NCI-H226 (cell line): ENCODE measurements around the gene VIT.
A peak's percentile ranks its signal among the peaks of the same experiment; 100 is the strongest.

Experiments used
- DNase-seq: peaks from one replicate; pipeline ENCODE4 v3.0.0-alpha.2; 2015

The VIT gene, protein sequence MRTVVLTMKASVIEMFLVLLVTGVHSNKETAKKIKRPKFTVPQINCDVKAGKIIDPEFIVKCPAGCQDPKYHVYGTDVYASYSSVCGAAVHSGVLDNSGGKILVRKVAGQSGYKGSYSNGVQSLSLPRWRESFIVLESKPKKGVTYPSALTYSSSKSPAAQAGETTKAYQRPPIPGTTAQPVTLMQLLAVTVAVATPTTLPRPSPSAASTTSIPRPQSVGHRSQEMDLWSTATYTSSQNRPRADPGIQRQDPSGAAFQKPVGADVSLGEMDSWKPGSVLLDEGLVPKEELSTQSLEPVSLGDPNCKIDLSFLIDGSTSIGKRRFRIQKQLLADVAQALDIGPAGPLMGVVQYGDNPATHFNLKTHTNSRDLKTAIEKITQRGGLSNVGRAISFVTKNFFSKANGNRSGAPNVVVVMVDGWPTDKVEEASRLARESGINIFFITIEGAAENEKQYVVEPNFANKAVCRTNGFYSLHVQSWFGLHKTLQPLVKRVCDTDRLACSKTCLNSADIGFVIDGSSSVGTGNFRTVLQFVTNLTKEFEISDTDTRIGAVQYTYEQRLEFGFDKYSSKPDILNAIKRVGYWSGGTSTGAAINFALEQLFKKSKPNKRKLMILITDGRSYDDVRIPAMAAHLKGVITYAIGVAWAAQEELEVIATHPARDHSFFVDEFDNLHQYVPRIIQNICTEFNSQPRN

DNA sequence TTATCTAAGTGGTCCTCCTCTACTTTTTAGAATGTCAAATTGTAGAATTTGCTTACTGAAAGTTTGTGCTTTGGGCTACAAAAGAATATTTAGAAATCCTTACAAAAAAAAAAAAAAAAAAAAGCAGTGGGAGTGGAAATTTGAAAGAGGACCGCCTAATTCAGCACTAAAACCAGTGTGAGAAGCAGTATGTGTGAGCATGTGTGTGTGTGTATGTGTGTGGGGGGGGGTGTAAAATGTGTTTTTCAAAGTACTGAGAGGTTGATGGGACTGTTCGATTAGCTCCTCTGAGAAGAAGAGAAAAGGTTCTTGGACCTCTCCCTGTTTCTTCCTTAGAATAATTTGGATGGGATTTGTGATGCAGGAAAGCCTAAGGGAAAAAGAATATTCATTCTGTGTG is at the start of gene VIT:
TSS of gene VIT (plus strand) at position 175 of the 400 bp plus-strand sequence. CDS start 19,664 bp downstream, outside the sequence.
- no peak for DNase-seq

DNA sequence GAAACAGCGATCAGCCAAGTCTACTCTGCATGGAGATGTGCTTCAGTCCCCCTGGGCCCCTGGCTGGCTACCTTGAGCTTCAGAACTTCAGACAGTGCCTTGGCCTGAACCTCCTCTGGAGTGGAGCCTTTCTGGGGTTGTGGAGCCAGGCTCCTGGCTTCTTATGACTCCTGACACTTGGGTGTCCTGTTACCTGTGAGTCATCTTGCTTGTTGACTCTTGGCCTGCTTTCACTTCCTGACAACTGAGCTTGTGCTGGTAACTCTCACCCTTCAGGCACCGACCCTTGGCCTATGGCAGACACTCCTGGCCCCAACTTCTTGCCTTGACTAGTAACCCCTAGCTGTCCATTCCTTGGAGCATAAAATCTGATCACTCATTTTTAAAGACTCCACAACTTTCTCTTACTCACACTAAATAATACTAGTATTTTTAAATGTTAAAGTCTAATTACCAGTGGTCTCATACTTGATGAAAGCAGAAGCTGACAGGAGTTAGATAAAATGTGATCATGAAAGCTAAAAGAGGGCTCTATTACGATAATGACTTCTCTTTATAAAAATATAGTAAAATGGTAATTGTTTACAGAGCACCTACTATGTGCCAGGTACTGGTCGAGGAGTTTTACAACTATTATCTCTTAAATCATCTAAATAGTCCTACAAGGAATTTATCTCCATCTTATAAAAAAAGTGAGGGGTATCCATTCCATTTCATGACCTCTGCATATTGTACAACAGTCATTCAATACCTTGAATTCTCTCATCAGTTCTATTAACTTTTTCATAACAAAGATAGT is 46.3 kb upstream of the VIT start:
- DNase-seq, result peak; percentile 65

DNA sequence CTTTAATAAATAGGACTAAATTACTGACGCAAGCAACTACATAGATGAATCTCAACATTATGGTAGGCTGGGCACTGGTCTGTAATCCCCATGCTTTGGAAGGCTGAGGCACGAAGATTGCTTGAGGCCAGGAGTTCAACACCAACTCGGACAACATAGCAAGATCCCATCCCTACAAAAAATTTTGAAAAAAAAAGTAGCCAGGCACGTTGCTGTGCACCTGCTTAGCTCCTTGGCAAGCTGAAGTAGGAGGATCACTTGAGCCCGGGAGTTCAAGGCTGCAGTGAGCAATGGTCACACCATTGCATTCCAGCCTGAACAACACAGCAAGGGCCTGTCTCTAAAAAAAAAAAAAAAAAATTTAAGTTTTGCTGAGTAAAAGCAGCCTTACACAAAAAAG is 43.4 kb upstream of the VIT start:
- DNase-seq, result no peak

DNA sequence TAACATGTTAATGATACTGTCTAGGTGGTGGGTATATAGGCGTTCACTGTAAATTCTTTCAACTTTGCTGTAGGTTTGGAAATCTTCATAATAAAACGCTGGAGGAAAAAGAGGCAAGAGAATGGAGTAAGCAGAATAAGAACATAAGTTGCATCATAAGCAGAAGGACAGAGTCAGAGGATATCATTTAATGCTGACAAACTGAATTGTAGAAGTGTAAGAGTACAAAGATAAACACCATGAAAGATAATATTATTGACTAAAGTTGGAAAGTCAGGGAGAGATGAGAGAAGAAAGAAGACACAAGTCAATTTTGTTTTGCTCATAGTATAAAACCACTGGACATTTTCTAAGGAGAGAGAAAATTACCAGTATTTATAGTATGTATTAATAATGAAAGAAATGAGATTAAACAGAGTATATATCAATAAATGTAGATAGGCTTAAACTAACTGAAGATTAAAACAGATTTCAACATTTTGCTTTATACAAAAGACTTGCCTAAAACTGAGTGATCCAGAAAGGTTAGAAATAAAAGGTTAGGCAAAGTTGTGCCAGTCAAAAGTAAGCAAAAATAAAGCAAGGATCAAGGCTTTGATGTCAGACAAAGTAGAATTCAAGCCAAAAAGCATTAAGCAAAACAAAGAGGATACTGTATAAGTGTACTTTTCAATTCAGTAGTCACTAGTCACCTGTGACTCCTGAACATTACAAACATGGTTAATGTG is 42.4 kb upstream of the VIT start:
- no peak for DNase-seq

DNA sequence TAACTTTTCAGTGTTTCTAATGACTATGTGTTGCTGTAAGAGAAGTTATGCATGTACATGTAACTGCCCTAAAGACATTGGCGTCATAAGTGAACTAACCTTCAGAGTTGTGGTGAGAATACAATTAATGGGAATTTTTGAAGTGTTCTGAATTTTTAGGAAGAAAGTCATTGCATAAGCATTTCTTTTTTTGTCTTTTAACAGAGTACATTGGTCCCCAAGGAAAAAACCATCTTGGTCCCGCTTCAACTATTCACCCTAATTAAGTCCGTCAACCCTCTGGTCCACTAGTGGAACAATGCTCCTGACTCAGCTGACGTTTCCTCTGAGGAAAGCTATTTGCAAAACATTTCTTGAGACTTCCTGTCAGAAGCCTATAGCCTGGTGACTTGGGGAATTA is 41.1 kb upstream of the VIT start:
- DNase-seq, result no peak

DNA sequence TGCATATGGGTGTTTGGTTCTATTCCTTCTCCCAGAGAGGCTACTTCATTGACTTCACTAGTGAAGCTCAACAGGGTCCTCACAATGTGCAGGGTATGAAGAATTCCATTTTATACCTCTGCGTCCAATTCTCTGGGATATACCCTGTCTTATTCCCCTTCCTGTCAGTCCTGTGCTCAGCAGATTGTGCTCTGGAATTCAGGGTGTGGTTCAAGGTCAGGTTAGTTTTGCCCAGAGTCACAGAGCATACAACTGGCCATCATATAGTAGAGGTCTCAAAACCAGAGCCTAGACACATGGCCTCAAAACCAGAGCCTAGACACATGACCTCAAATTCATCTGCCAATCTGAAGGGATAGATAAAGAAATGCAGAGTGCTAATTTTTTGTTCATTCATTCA is 38.8 kb upstream of the VIT start:
- DNase-seq, result no peak

DNA sequence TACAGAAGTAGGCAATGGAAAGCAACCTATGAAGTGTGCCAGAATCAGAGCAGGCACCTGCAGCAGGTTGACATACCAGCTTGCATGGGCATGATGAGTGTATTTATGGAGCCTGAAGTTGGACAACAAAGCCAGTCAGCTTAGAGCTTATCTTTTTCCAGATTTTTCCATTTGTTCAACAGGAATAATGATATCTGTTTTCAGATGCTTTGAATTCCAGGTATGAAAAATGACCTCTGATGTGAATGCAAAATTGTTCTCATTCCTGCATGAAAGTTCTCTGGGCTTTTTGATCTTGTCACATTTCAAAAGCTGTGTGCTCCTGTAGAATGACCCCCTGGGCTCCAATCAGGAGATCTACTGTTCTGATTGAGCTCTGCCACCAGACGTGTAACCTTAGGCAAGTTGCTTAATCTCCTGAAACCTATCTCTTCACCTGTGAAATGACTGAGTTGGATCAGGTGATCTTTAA is 38.2 kb upstream of the VIT start:
- DNase-seq, result peak; percentile 13

DNA sequence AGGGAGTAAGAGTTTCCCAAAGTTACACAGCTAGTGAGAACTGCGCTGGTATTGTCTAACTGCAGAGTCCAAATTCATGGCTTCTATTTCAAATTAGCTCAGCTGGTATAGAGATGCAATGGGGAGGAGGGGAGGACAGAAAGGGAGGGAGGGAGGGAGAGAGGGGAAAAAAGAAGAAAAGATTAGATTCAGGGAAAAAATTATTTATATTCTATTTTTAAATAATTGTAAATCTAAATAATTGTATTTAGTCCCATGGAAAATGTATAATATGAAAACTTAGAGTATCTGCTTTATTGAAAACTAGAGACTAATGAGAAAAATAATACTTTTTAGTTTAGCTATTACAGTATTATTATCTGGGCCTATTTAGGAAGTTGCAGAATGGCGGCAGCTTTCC is 37.3 kb upstream of the VIT start:
- DNase-seq, result no peak

DNA sequence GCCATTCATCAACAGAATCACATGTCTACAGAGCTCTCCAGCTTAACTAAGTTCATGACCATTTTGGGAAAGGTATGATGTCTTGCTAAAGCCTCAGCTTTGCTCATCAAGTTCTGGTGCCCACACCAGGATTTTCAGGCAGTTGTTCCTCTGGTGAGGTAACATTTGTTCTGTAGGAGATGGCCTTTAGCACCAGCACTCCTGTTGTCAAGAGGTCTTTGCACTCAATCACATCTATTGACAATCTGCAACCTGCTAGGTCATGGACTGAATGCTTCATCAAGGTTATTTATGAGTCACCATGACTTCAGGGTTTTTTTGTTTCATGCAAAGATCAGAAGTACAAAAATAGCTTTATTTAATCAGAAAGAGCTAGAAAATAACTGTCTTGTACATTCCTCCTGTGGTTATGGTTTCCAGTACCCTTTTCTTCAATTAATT is 36.6 kb upstream of the VIT start:
- DNase-seq, result no peak

DNA sequence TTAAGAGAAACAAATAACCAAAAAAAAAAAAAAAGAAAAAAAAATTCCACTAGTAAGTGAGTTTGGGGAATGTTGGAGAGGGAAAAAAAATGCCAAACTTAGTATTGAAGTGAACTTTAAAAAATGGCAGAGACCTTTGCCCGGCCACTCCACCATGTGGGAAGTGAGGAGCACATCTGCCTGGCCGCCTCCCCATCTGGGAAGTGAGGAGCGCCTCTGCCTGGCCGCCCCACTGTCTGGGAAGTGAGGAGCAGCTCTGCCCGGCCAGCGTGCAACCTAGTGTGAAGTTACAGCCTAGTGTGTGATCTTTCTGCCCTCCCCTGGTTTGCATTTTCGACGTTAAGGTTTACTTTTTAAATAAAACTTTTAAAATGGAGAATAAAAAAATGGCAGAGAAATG is 33.9 kb upstream of the VIT start:
- no peak for DNase-seq

DNA sequence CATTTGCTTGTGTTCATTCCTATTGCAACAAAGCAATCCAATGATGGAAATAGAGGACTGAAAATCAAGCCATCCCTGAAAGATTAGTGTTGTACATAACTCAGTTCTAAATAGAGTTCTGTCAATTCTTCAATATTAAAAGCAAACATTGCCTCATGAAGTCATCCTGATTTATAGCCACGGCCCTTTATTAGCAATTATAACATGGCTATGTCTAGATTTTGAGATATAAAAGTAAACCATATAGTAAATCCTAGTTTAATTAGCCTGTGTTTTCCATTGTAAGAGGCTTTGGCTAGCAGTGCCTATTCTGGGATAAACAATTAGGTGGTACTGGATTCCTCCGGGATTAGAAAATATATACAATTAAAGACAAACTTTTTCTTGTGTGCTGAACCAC is 33.2 kb upstream of the VIT start:
- no peak for DNase-seq

DNA sequence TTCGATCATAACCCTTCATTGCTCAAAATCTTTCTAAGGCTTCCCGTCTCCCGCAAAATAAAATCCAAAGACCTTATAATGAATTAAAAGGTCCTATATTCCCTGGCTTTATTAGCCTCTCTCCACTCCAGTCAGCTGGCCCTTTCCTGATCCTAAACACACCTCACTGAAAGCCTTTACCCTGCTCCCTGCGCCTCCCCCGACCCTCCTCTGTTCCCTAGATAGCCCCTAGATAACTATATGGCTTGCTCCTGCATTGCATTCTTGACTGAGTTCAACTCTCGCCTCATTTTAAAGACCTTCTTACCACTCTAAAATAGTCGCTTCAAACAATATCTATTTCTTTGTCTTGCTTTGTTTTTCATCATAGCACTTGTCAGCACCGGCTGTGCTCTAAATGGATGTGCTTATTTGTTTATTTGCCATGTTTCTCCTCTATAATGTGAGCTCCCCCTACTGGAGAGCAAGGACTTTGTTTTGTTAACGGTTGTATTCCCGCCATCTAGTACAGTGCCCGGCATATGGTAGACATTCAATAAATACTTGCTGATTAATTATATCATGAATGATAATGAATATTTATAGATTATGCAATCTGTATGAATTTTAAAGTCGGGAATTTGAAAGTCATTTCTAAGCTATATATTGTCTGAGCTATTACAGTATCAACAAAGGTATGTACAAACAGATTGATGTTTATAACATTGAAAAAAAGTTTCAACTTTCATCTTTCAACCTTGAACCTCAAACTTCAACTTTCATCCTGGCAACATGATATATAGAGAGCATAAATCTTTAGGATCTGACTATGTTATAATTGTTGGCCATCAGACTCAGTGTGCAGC is 32.4 kb upstream of the VIT start:
- peak; percentile 46 for DNase-seq

DNA sequence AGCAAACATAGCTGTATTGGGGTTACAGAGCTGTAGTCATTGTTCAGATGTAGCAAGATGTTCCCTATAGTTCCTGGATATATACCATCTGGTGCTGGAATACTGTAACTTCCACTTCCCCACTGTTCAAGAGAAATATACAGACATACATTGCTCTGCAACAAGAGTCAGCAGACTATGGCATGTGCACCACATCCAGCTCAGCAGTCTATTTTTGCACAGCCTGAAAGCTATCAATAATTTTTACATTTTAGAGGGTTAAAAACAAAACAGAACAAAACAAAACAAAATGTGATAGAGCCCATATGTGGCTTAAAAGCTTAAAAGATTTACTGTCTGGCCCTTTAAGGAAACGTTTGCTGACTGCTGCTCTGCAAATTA is 31.8 kb upstream of the VIT start:
- no peak for DNase-seq

DNA sequence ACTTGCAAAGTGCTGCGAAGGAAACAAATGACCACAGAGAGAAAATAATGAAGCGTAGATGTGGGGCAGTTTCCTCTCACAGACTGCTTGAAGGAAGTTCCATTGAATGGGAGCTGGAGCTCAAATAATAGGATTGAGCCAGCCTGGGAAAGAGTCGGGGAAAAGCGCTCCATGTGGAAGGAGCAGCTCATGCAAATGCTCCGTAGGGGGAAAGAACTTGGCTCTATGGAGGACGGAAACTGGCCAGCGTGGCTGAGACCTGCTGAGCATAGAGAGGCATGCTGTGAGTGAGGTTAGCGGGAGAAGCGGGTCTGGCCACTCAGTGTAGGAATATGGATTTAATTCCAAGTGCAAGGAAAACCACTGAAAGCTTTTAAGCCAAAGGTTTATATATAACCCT is 28.6 kb upstream of the VIT start:
- DNase-seq, result no peak

DNA sequence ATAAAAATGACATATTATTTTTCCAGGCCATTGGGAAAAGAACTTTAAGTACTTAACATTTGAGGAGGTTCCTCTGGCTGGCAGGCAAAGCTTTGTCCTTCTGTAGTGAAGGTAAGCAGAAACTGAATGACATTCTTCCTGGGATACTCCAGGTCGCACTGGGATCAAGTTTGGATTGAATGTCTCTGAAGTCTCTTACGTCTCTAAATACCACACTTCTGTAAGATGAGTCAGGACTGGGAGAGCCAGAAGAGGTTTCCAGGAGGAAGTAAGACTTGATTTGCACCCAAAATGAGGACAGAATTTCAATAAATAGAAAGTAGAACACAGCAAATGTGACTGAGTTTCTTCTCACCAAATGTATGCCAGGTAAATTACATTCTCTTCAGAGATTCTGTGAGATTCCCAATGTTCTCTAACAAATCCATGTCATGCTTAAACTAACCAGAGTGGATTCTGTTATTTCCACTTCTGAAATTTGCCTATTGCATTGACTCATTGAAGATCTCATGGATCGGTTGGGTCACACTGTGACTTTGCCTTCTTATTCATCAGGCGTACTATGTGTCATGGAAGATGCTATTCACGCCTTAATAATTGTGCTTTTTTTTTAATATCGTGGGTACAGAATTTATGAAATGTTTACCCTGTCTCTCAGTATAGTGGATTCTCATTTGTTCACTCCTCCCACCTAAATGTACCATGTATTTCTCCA is 25.5 kb upstream of the VIT start:
- peak; percentile 35 for DNase-seq

DNA sequence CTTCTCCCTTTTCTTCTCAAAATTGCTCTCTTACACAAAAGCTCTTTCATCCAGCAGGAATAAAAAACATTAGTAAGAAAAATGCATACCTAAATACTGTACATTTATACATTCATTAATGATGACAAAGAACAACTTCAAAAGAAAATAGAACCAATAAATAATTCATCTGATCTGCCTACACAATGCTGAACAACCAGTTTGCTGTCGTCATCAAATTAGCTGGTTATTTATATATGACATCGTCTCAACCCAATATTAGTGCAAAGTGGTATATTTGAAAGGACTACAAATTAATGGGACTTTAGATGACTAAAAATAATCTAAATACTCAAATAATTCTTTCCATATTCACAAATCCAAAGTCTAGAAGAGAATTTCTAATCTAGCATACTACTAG is 24.8 kb upstream of the VIT start:
- no peak for DNase-seq

DNA sequence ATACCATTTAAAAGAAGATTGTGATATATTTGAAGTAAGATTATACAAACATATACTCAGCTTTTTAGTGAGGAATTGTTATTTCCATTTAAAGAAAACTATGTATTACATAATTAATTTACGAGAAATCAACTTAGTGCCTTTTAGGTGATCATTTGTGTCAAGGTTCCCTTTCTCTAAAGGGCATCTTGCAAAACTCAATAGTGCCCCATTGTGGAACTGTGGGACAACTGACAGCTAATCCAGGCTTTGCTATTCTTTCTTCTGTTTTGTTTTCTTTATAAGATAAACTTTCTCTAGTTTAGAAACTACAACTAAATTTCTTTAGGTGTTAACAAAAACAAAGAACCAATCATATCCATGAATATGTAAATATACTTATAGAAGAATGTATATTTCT is 24.3 kb upstream of the VIT start:
- peak; percentile 11 for DNase-seq

DNA sequence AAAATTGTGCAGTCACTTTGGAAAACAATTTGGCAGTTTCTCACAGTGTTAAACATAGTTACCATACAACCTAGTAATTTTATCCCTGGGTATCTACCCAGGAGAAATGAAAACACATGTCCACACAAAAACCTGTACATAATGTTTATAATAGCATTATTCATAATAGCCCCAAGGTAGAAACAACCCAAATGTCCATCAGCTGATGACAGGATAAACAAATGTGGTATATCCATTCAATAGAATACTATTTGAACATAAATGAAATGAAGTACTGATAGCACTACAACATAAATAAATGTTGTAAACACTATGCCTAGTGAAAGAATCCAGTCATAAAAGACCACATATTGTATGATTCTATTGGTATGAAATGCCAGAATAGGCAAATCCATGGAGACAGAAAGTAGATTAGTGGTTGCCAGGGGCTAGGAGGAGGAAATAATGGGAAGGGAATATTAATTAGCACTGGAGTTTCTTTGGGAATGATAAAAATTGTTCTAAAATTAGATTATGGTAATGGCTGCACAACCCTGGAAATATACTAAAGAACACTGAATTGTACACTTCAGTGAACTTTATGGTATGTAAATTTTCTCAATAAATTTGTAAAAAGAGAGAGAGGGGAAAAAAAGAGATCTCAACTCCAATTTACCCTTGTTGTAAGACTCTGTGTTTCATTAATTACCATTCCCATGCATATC is 20.8 kb upstream of the VIT start:
- DNase-seq, result no peak

DNA sequence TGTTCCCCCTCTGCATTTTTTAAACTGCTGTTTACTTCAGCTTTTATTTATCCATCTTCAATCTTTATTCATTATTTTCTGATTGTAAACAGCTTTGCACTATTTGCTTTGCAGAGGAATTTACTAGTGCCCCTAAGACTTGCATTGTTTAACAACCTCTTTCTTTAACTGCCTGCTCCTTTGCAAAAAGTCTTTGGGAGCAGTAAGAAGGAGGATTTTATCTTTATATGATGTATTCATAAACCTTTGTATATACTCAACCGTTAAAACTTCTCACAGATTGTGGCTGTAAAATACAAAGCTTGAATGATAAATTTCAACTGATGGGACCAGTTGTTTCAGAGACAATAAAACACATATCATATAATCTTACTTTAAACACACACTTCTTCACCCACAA is 20.1 kb upstream of the VIT start:
- DNase-seq, result no peak

DNA sequence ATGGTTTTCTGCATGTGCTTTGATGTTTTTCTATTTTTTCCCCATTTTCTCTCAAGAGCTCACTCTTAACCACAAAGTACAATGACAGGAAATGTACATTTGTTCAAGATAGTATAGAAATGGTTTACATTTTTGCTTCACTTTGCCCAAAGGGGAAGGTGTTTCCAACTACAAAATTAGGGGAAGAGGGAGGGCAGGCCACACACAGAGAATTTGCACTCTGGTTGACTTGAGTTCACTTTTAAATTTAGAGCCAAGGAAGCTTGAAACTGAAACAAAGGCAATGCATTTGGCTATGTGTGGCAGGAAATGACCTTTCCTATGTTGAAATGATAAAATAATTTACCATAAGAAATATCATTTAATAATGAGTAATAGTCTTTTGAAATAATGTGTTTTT is 19.1 kb upstream of the VIT start:
- DNase-seq, result no peak
